GM12878 (cell line): ENCODE results near the gene GPR78.

Experiments used
- KLF5 ChIP-seq: fragments of 450-650 bp; IDR thresholded peaks from 2 replicates; pipeline ENCODE4 v1.6.1; 2014; ENCODE audit warnings: mild to moderate bottlenecking; ENCODE audit not compliant: partially characterized antibody
- TF ChIP-seq, protein P1 (sequence below): IDR thresholded peaks from 2 replicates; pipeline ENCODE4 v1.6.1; 2012; ENCODE audit warnings: low read depth, low read length, improper control_type of control experiment

DNA sequence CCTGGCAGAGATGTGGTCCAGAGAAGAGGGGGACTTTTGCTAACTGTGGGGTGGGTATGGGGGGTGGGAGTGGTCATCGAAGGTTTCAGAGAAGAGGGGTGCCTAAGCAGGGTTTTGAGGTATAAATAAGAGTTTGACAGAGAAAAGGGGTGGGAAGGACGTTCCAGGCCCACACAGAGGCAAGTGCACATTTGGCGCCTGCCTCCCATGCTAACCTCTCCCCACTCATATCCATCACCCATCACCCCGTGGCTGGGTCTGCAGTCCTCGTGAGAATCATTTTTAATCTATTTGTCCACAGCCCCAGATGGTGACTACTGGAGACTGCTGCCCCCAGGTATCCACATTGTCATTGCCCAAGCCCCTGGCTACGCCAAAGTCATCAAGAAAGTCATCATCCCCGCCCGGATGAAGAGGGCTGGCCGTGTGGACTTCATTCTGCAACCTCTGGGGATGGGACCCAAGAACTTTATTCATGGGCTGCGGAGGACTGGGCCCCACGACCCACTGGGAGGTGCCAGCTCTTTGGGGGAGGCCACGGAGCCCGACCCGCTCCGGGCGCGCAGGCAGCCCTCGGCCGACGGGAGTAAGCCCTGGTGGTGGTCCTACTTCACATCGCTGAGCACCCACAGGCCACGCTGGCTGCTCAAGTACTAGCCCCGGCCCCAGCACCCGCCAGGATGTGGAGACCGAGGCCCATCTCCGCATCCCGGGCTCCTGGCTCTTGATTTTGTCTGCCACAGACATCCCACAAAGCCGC lies 38.9 kb downstream of the GPR78 start:
- TF ChIP-seq, protein P1, sequence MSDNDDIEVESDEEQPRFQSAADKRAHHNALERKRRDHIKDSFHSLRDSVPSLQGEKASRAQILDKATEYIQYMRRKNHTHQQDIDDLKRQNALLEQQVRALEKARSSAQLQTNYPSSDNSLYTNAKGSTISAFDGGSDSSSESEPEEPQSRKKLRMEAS: no peak
- no peak for TF ChIP-seq KLF5
